Limb (tissue), 2 donors: ENCODE data around the gene PTGFRN.
"Not testable (repeated sequence)": the region's sequence is repeated elsewhere in the genome, so short reads cannot be mapped to it uniquely, and the experiment has no call there.

Experiments
- DNase-seq, 2 donors: peaks; one replicate each; pipeline ENCODE4 v3.0.0-alpha.2; 2016; ENCODE audit errors: extremely low spot score in 2 of 2

The PTGFRN gene

DNA sequence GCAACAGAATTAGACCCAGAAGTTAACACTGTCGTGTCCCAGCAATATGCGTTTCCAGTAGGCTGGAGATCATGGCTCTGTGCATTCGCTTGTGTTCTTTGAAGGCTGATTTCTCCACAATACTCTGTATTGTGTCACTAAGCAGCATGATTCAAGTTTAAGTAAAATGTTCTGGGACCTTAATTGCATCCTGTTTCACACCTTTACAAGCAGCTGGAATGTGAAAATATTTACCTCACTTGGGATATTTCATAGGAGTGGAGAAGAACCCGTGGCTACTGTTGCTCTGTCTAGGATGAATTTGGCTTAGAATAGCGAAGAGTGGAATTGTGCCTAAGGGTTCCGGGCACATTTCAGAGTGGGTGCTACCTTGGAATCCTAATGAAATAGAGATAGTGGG lies 6.3 kb downstream of the PTGFRN start:
- DNase-seq, result no peak

DNA sequence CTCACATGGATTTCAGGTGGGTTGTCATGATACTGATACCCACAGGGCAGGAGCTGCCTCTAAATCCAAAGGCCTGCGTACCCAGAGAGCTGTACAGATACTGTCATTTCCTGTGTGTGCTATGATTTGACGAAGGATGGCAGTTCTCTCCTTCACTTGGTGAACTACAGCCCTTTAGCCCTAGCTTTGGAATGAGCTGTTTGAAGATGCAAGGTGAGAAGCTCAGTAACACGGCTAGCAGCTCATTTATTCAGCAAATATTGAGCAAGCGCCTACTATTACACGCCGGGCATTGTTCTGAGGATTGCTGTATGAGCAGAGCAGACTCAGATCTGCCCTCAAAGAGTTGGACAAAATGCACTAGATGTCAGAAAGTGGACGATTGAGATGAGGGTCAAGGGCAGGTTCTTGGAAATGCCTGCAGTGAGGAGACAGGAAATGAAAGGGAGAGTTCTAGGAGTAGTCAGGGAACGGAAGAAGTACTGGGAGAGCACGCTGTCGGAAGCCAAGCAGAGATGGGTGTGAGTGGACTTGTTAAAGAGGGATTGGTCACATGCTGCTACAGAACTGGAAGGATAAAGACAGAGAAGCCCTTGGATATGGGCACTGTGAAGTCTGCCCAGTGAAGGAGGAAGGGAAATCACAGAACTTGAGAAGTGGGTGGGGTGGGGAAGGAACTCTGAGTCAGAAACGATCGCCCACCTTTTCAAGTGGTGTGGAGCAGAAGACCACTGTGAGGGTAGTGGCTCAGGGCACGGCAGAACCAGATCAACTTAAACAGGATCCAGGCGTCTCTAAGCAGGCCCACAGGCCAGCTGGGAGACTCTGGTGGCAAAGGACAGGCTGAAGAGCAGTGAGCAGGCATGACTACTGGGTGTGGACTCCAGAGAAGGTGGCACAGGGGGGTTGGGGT lies 7.1 kb downstream of the PTGFRN start:
- no peak for DNase-seq

DNA sequence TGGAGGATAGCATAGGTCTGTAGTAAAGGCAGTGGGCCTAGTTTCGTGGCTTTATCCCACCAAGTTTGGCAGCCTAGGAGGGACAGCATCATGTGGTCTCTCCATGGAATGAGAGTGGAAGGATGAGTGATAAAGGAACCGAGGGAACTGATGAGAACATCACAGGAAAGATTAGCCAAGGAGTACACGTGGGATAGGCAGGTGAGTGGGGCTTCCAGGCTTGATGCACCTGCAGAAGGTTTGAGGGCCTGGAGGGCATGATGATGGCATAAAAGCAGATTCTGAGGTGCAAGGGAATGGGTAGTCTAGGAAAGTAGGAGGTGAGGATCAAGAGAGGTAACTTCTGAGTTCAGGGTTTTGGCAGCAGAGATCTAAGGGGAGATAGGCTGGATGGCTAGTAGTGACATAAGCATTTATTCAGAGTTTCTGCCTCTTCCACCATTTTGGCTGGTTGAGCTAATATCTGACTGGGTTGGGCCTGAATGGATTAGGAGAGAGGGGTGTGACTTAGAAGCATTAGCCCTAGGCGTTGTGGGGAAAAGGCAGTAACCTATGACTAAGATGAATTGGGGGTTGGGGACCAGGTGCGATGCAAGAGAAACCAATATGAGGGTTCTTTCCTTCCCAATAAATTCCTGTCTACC lies 9.1 kb downstream of the PTGFRN start:
- DNase-seq, result no peak

DNA sequence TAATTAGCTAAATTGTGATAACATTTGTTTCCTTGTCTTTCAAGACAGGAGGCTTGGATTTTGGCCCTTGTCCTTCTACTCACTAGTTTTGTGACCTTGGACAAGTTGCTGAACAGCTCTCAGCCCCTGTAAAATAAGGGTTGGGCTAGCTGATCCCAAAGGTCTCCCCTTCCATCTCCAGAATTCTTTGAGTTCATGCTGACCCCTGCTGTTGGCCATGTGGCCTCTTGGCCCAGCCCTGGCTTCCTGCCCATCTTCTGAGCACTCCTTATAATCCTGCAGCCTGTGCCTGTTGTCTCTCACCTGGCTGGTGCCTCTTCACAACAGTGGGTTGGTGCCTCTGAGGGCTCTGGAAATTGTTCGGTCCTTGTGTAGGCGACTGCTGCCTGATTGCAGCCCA lies 10.1 kb downstream of the PTGFRN start:
- no peak for DNase-seq

DNA sequence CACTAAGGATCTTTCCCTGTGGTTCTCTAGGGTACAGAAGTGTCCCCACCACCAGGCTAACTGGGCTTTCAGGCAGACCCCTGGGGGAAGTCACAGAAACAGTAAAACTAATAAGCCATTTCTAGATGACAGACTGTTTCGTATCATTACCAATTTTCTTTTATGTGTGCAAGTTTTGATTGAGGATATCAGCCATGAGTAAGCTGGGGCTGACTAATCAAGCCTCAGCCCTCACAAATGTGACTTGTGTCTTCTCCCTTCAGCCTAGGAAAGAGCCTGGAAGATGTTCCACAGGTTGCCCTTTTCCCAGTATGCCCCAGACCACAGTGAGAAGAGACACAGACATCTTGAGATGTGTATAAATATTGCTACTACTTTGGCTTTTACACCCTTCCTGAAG lies 10.5 kb downstream of the PTGFRN start:
- DNase-seq, result no peak

DNA sequence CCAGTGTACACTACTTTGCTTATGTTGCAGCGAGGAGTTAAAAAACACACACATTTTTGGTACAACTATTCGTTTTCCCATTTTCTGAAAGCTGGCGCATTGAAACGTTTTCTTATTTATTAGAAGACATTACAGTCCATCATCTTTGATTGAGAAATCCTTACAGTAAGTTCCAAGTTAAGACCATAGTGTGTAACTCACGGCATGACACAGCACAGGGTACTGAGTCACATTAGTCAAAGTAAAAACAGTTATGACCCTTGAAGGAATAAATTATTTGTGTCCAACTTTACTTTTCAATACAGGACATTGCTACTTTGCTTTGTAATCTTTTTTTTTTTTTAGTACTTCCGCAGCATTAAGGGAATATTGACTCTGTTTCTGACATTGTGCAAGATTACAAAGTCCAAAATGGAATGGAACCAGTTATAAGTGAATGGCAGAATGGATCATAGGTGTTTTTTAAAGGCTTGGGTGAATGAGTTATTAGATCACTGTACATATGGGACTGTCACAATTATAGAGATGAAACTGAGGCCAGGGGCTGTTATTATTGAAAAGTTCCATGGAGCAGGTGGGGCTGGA lies 11.7 kb downstream of the PTGFRN start:
- DNase-seq, result no peak

GRCh38 chr1:116921937-116922336 lies 12.2 kb downstream of the PTGFRN start:
- DNase-seq, result no peak

DNA sequence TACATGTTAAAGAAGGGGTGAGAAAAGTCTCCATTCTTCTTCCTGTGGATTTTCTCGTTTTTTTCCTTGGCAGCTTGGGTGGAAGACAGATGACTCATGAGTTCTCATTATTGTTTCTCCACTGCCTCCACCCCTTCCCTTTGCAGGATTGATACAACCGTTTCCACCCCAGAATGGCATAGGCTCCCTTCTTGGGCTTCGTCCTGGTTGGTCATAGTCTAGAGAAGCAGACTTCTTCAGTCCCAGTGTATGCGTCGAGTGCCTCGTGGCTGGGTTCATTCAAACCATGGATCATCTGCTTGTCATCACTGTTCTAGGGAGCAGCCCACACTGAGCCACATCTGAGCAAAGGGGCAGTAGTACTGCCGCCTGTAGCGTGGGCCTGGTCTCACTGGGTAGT lies 13.7 kb downstream of the PTGFRN start:
- DNase-seq, result no peak

GRCh38 chr1:116927049-116927798 lies 17.5 kb downstream of the PTGFRN start:
- DNase-seq, result no peak

- DNase-seq, result no peak
Observed at GRCh38 chr1:116929961-116930592, 20.4 kb downstream of the PTGFRN start.

DNA sequence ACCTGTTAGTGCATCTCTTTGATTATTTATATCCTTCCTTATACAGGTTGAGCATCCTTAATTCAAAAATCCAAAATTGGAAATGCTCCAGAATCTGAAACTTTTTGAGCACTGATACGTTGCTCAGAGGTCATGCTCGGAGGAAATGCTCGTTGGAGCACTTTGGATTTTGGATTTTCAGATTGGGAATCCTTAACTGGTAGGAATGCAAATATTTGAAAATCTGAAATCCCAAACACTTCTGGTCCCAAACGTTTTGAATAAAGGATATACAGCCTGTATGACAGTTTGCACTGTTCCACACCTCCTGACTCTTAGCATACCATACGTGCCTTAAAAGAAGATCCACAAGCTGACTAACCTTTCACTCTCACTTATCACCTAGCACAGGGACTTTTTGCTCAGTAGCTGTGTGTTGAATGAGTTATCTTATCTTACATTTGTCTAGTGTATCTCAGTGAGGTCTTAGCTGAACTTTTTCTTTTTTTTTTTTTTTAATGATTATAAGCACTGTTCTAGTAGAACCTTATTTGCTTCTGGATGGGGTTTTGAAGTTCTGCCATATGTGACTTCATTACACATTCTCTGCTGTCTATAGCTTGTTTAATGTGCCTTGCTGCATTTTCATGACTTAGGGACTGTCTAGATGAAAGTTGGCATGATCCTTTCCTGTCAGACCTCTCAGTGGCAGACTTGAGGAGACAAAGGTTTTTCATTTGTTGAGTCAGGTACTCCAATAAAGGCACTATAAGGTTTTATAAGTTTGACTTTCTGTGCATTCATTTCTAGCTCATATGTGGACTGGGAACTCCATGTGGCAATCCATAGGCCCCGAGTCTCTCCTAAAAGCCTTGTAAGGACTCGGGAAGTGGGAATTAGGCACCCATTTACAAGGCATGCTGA lies 21.6 kb downstream of the PTGFRN start:
- DNase-seq, result no peak

DNA sequence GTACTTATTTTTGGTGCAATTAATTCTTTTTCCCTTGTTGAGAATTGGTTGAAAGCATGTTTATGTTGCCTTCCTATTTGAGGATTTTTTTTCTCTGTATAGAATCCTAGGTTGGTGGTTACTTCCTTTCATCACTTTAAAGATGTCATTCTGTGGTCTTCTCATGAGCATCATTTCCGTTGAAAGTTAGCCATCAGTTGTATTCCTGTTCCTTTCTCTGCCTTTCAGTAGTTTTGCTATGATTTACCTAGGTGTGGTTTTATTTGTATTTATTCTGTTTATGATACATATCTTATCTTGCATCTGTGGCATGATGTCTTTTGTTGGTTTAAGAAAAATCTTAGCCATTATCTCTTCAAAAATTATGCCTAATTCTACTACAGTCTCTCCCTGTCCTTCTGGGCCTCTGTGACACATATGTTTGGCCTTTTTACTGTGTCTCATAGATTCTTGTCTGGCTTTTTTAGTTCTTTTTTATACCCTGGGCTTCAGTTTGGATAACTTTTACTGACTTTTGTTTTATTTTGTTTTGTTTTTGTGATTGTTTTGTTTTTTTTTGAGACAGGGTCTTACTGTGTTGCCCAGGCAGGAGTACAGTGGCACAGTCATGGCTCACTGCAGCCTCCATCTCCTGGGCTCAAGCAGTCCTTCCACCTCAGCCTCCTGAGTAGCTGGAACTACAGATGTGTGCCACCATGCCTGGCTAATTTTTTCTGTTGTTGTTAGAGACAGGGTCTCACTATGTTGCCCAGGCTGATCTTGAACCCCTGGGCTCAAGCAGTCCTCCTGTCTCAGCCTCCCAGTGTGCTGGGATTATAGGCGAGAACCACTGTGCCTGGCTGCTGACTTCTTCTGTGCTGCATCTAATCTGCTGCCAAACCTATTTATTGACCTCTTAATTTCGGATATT lies 24.1 kb downstream of the PTGFRN start:
- no peak for DNase-seq

DNA sequence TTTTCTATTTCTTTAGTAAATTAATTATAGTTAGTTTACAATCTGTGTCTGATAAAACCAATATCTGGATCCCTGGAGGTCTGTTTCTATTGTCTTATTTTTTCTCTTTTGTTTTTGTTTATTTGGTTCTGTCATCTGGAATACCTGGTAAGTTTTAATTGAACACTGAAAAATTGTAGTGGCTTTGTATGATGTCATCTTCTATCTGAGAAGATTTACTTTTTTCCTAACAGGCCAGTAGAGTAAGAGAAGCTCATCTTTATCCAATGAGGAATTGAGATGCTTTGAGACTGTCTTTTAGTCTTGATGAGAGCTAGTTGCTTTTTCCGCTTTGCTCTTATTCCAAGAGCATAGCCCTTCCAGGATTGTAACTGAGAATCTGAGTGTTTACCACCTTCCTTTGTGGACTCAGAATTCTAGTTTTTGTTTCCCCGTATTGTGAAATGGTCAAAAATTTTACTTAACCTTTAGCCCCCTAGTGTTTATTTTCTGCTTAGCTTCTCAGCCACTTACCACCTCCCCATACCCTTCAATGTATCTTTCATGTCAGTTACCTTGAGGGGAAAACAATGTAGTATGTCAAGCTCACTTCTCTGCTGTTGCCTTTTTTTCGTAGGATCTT lies 25.0 kb downstream of the PTGFRN start:
- DNase-seq, result no peak

GRCh38 chr1:116938216-116938615 lies 28.5 kb downstream of the PTGFRN start:
- DNase-seq, result no peak

DNA sequence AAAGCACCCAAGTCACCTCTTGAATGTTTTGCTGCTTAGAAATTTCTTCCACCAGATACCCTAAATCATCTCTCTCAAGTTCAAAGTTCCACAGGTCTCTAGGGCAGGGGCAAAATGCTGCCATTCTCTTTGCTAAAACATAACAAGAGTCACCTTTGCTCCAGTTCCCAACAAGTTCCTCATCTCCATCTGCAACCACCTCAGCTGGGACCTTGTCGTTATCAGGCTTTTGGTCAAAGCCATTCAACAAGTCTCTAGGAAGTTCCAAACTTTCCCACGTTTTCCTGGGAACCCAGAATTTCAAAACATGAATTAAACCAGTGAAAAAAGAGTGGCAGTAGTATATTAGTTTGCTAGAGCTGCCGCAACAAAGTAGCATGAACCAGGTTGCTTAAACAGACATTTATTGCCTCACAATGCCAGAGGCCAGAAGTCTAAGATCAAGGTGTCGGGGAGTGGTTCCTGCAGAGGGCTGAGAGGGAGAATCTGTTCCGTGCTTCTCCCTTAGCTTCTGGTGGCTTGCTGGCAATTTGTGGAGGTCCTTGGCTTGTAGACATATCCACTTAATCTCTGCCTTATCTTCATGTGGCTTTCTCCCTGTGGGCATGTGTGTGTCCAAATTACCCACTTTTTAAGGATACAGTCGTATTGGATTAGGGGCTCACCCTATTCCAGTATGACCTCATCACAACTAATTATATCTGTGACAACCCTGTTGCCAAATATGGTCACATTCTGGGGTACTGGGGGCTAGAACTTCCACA lies 30.2 kb downstream of the PTGFRN start:
- not testable (repeated sequence) for DNase-seq

GRCh38 chr1:116940814-116941599 lies 31.3 kb downstream of the PTGFRN start:
- no peak for DNase-seq

- DNase-seq, result no peak
Observed at GRCh38 chr1:116941670-116942069, 32.0 kb downstream of the PTGFRN start.
